Amygdala (tissue), 56 donors: ENCODE results near the gene KRT17.

Source experiments
- DNase-seq, 56 donors: peaks; one replicate each; lab custom pipeline; 2025; lab: John Stamatoyannopoulos, UW

KRT17 gene

DNA sequence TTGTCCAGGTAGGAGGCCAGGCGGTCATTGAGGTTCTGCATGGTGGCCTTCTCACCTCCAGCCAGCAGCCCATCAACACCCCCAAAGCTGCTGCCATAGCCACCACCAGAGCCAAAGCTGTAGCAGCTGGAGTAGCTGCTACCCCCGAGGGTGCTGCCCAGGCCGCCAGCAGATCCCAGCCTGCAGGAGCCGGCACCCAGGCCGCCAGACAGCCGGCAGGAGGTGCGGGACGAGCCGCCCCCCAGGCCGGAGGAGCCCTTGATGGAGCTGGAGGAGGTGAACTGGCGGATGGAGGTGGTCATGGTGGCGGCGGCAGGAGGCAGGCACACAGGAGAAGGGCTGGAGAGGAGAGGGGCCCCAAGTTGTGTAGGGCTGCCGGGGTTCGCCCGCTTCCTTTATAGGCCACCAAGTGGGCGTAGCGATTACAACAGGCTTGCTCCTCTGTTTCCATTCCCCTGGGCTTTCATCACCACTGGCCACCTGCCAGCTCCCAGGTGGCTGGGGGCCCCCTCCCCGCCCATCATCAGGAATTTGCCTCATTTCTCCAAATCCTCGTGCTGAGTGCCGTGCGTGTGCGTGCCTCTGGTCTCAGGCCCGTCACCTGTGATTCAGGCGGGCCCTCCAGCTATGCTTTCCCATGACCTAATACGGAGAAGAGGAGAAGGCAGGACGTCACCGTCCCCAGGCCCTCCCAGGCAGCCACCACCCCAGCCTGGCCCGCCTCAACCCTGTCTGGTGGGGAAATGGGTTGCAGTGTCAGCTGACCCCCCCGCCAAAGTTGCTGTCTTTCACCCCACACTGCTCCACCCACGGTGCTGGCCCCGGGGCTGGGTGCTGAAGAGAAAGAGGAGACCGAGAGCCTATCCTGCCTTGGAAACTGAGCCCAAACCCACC is at the start of gene KRT17:
Gene KRT17 (minus strand): TSS at position 368 of the 894 bp plus-strand sequence. CDS start 66 bp downstream, at position 302.
- no peak for DNase-seq

DNA sequence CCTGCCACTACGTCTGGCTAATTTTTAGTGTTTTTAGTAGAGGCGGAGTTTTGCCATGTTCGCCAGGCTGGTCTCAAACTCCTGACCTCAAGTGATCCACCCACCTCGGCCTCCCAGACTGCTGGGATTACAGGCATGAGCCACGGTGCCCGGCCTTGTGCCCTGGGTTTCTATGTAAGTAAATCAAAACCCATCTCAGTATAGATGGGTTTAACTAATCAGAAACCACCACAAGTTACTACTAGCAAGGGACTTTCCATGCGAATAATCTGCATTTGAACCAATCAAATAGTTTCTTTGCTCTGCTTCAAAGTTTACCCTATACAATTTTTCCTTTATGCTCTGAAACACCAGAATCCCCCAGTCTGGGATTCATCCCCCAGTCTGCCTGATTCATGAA is 47.8 kb upstream of the KRT17 start:
- DNase-seq = no peak

DNA sequence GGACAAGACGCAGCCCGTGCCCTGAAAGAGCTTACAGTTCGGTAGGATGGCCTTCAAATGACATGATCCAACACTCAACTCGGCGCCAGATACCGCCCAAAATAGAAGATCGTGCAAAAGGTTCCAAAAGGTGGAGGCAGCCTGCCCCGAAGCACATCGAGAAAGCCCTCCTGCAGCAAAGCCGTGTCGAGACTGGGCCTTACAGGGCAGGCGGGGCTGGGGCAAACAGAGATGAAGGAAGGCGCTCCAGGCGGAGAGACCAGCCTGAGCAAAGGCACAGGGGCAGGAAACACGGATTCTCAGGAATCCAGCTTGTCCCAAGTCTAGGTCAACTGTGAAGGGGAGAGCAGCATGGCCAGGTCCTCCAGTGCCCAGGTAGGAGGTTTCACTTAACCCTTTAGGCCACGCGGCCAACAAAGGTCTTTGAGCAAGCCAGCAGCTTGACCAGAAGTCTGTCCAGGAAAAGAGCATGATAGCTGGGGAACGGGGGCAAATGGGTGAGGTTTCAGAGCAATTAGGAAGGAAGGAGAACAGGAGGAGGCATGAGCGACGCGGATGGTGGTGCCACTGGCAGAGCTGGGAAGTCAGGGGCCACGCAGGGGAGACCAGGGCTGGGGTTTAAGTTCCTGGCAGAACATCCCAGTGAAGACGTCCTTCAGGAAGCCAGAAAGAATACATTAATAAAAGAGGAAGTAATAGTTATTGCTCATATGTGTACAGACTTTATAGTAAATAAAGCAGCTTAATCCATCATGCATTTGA is 43.1 kb upstream of the KRT17 start:
- no peak for DNase-seq

DNA sequence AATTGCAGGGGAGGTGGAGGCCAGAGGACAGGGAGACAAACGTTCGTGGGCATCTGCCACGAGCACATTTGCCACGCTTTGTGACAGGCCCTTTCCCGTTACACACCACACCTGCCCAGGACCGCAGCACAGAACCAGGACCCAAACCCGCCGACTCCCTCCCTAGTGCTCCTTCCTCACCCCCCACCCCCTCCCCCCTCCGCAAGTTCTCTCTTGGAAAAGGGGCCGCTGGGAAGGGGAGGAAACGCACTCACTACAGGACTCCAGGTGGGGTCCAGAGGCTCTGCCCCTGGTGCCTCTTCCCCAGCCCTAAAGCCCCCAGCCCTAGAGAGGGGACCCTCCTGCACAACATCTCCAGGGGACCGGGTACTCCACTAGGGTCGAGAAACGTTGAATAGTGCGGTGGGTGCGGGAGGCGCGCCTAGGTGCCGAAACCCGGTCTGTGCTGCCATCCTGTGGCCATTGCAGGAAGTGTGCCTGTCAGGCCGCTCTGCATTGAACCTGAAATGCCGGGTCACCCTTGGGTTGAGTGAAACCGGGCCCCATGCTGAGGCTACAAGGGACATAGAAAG is 42.4 kb upstream of the KRT17 start:
- peak in 52 of 56 donors; percentile 13 to 86 (median 63) for DNase-seq

DNA sequence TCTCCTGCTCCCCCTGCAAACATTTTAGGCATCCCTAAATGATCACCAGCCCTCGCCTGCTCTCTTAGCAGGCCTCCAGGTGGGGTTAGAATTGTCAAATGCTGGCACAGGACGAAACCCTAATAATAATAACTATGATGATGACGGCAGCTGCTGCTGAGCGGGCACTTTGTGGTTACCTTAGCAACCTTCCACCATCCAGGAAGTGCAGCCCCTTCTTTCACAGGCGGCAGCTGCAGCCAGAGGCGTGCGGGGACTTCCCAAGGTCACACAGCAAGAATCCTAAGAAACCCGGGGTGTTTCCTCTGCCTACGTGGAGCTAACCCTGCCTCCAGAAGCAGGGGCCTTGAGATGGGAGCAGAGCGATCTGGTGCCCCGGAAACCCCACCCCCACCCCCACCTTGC is 41.9 kb upstream of the KRT17 start:
- peak in 12 of 56 donors; percentile 26 to 74 (median 58) for DNase-seq

DNA sequence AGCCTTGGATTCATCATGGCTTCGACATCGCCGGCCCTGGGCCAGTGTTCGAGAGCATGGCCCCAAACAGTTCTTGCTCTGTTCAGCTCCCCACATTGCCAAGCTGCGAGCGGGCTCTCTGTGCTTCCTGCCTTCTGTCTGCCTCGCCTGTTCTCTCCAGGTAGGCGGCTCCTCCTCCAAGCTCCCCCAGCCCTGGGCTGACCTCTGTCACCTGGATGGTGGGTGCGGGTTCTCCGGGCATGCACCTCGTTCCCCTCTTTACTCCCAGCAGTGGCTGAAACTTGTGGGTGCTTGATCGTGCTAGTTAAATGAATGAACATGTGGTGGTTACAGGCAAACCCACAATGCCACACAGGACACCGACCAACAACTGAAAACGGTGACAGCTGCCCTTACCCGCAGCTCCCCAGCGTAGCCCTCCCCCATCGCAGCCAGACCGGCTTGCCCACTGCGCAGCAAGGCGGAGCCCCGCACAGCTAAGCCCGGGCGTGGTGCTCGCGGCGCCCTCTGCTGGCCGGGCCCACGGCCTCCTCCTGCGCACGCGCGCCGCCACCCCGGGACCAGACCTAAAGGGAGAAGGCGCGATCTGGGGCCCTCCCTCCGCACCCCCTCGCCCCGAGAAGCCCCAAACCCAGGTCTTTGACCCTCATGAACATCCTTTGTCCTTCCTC is 41.3 kb upstream of the KRT17 start:
- DNase-seq = peak in 55 of 56 donors; percentile 30 to 87 (median 73)

DNA sequence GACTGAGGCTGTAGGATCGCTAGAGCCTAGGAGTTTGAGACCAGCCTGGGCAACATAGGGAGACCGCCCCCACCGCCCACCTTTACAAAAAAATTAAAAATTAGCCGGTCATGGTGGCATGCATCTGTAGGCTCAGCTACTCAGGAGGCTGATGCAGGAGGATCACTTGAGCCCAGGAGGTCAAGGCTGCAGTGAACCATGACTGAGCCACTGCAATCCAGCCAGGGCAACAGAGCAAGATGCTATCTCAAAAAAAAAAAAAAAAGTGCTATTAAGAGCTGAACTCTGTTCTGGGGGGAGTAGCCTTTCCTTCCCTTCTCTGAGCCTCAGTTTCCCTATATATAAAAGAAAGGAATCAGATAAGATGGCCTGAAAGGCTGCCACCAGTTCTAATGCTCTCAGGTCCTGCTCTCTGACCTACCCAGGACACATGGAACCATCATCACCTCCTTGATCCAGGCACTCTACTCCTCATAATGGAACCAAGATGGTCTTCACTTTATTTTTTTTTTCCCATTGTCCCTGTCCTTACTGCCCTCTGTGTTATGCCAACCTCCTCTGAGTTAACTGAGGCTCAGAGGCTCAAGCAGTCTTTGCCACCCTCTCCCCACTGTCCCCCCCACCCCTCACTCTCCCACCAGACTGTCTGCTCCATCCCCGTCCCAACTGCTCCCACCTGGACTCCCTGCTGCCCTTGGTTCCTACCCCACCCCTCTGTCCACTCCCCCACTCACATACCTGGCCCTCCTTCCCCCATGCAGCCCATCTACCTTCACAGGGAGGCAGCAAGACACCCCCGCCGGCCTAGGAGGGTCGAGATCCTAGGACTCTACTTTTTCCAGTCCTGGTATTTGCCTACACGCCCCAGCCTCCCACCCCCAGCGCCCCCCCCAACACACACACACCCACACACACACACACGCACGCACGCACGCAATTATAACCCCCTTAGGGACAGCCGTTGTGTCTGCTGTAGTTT is 40.5 kb upstream of the KRT17 start:
- DNase-seq = no peak

DNA sequence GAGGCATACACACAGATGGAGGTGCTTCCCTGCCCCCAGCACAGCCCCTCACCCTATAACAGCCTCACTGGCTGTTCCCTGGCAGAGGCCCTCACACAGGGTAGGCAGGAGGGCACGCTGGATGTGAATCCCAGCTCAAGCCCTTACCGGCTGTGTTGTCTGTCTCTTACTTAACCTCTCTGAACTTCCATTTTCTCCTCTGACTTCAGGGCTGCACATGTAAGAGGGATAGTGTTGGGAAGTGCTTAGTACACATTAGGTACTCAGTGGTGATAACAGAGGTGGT is 39.7 kb upstream of the KRT17 start:
- no peak for DNase-seq

DNA sequence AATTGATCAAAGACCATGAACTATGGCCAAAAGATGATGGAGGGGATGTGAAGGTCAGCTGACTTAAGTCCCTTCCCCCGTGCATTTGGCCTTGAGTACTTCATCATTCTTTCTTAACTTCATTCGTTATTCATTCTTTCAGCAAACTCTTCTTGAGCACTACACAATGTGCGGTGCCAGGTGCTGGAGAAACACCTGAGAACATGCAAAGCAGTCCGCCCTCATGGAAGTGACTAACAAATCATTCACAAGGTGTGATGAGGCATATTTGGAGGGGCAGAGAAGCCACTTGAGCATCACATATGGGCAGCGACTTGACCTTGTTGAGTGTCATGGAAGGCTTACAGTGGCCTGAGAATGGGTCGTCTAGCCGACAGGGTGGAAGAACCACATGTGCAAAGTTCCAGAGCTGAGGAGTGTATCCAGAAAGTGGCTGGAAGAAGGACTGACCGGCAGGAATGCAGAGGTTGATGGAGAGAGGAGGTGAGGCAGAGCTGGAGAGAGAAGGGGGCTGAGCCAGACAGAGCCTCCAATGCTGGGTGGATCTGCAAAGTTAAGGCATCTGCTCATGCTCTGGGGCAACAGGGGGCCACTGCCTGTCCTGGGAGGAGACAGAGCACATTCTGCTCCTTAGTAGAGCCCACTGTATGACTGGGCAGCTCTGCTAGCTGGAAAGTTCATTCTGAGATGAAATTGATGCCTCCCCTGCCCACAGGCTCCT is 39.2 kb upstream of the KRT17 start:
- DNase-seq = no peak

DNA sequence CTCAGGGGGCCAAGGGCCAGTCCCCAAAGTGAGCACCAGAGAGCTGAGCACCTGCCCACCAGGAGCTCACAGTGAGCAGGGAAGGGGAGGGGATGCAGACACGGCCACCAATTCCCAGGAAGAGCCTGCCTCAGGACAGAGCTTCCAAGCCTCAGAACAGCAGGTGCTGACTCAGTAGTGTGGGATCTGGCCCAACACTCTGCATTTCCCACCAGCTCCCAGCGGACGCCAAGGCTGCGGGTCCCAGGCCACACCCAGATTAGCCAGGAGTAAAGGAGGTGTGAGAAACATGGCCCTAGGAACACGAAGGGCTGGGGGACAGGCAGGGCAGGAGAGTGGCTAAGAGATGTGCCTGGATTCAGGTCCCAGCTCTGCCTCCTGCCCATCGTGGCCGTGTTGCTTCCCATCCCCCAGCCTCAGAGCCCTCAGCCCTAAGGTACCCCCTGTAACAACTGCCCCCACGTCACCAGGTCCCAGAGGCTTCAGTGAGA is 35.9 kb upstream of the KRT17 start:
- DNase-seq = no peak

DNA sequence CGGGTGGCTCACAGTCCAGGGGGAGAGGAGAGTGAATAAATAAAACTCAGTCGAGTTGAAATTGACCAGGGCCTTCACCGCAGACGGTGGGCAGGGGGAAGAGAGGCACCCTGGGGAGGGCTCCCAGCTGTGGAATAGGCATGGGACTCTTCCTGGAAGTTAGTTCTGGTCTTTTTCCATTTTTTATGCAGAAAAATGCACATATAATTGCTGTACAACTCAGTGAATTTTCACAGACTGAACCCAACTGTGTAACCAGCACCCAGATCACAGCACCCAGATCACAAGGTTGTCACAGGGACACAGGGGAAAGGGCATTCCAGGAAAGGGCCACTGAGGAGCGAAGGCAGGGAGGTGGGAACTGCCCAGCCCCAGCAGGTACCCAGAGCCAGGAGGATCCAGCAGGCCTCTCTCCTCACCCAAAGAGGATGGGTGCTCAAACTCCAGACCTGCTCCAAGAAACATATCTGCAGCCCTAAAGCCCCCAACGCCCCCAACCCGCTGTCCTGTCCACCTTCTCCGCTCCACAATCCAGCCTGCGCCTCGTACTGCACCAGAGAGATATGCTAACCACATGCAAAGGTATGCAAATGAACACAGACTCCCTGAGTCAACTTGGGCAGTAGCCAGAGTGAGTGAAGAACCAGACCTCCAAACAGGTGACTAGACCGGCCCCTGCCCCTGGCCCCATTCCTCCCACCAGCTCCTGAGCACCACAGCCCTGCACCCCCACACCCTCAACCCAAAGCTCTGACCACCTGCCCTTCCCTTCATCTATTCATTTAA is 35.2 kb upstream of the KRT17 start:
- DNase-seq = no peak

DNA sequence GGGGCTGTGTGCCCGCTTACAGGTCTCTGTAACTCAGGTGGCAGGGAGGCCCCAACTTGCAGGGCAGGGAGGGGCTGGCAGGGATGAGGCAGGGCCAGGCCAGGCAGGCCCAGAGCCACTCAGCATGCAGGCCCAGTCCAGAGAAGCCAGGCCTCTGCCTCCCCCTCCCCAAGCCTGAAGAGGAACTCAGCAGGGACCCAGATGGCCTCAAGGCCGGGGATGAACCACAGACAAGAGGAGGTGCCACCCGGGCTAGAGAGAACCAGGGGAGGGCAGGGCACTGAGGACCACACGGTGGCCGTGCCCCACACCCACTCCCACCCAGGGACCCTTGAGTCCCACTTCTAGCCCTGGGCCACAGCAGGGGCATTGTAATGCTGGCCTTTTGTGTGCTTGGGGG is 34.5 kb upstream of the KRT17 start:
- DNase-seq = no peak

DNA sequence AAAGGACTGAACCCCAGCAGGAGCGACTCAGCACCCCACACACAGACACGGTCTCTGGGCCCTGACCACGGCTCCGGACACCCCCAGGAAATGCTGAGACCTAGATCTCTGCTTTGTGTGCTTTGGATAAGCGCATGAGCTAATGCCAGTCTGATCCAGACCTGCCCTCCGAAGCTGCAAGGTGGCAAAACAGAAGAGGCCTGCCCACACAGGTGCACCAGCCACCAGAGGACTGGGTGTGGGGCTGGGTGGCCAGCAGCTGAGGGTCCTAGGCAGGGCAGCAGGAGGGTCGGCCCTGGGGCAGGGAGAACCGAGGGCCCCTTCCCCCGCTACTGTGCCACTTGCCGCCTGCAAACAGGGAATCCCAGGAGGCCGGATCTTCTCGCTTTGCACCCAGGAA is 33.6 kb upstream of the KRT17 start:
- DNase-seq = no peak

DNA sequence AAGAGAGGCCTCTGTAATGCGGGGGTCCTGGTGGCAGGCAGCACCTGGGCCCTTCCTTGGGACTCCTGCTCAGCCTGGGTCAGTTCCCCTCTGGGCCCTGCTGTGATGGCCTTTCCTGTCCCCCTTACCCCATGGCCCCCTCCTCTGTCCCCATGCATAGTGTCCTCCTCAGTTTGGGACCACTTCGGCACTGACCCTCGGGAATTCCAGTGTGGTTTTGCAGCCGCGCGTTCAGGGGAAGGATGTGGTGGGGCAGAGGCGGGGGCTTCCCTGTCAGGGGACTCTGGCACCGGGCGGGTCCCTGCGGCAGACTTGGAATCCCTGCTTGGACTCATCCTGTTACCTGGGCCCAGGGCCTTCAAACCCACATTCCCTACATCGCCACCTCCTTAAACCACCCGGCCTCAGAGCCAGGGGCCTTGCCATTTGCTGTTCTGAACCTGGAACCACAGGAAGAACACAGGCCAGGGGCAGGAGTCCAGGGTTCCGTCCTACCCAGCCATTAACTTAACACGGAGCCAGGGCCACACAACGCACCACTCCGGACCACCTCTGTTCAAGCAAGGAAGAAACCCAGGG is 32.9 kb upstream of the KRT17 start:
- no peak for DNase-seq

DNA sequence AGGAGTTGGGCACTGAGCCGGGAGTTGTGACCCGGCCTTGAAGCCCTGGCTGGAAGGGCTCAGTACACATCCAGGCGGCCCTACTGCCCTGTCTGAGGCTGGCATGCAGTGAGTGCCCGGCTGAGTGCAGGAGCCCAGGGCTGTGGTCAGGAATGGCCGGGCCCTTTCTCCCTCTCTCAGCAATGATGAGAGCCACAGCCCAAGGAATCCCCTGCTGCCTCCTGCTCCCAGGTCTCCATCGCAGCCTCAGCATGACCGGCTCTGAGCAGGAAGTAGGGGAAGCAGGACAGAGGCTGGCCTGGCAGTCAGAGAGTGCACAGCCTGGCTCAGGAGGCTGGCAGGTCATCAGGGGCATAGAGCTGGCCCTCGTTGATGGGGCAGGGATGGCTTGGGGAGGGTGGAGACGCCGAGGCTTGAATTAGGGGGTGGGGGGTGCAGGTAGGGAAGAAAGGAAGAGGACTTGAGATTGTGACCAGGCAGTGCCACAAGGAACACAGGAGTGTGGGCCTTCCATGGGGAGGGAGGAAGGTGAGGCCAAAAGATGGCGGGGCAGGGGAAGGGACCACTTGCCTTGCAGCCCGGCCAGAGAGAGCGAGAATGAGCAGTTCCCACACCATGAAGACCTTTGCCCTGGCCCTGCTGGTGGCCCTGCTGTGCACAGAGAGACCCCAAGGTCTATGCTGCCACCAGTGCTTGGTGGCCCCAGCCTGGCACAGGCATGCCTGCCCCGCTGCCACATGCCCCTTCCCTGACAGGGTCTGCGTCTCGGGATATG is 32.1 kb upstream of the KRT17 start:
- DNase-seq = no peak

DNA sequence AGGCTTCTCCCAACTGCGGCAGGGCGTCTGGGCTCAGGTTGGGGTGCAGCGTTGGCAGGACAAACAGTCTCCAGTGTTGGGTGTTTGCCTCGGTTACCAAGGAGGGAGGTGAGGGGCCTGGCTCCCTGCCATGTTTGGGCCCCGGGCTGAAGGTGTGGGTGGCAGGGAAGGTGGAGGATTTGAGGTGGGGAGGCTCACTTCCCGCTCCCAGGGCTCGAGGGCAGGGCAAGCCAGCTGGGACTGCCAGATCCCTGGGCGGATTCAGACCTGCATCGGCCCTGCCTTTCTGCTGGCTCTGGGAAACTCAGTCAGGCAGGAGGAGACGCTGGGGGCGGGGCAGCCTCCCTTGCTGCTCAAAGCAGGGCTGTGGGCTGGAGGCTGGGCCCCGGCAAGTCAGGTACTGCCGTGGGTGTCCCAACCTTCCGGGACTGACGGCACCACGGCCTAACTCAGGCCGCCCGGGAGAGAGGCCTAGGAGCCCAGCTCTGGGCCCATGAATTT is 31.3 kb upstream of the KRT17 start:
- no peak for DNase-seq
